KMS-11 (cell line): Measurements from ENCODE around the gene TTC21B.

Source experiments
- H2AFZ ChIP-seq: fragments of 200-600 bp; sonication (generic); 2 replicates; pipeline ENCODE4 v1.6.1; 2016; ENCODE audit warnings: antibody characterized with exemption, mixed run types, low read depth
- H3K27ac ChIP-seq: fragments of 200-600 bp; sonication (generic); 2 replicates; pipeline ENCODE4 v1.6.1; 2016; ENCODE audit warnings: mild to moderate bottlenecking, mixed run types
- H3K27me3 ChIP-seq: fragments of 200-600 bp; sonication (generic); 2 replicates; pipeline ENCODE4 v1.6.1; 2017; ENCODE audit warnings: mild to moderate bottlenecking, low read depth, mixed run types, moderate library complexity; ENCODE audit not compliant: insufficient read depth
- H3K36me3 ChIP-seq: fragments of 200-600 bp; sonication (generic); 2 replicates; pipeline ENCODE4 v1.6.1; 2017; ENCODE audit warnings: mild to moderate bottlenecking, mixed run types; ENCODE audit not compliant: insufficient read depth
- H3K4me1 ChIP-seq: fragments of 200-600 bp; sonication (generic); 2 replicates; pipeline ENCODE4 v1.6.1; 2016; ENCODE audit warnings: mild to moderate bottlenecking, low read depth, mixed run types; ENCODE audit not compliant: poor library complexity, severe bottlenecking
- H3K4me2 ChIP-seq: fragments of 200-600 bp; sonication (generic); 2 replicates; pipeline ENCODE4 v1.7.0; 2016; ENCODE audit warnings: mild to moderate bottlenecking, mixed run types
- H3K4me3 ChIP-seq: fragments of 200-600 bp; sonication (generic); IDR thresholded peaks from 2 replicates; pipeline ENCODE4 v1.6.1; 2017; ENCODE audit warnings: low read depth, low read length, mixed read lengths; ENCODE audit not compliant: insufficient read depth
- H3K79me2 ChIP-seq: fragments of 200-600 bp; sonication (generic); 2 replicates; pipeline ENCODE4 v1.6.1; 2016; ENCODE audit warnings: low read depth, mixed run types; ENCODE audit not compliant: insufficient read depth
- H3K9ac ChIP-seq: fragments of 200-600 bp; sonication (generic); 2 replicates; pipeline ENCODE4 v1.6.1; 2016; ENCODE audit warnings: mild to moderate bottlenecking, mixed run types
- H4K20me1 ChIP-seq: fragments of 200-600 bp; sonication (generic); 2 replicates; pipeline ENCODE4 v1.6.1; 2016; ENCODE audit warnings: mild to moderate bottlenecking, mixed run types; ENCODE audit not compliant: insufficient read depth
- TF ChIP-seq, protein P1 (sequence below): fragments of 200-600 bp; sonication (generic); conservative IDR thresholded peaks from 2 replicates; pipeline ENCODE4 v1.6.1; 2017; ENCODE audit warnings: low read depth, mild to moderate bottlenecking, antibody characterized with exemption, low read length, moderate library complexity, mixed read lengths

TTC21B gene

DNA sequence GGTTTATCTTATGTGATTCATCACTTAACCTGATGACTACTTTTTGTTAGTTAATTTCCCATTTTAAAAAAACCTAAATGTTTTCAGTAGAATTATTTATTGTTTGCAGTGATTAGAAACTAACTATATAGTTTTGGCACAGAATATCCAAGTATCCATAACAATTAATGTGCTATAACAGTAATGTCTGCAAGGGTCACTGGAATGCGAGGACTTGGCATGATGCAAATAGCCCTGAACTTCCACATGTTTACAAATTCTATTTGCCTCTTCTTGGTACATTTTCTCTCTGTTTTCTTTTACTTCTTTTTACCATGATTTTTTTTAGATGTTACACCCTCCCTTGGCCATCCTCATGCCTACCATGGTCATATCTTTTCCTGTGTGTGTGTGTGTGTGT is 110.2 kb downstream of the TTC21B start:
- Histone ChIP-seq H3K27me3 (no peaks in the 10 kb centered on the region), H2AFZ (no peak overlapping the region), H3K4me1 (no peaks in the 10 kb centered on the region), H3K4me3 (no peak overlapping the region), H3K79me2 (no peaks in the 10 kb centered on the region), H4K20me1 (no peaks in the 10 kb centered on the region), H3K27ac (no peak overlapping the region), H3K9ac (no peak overlapping the region), H3K4me2 (no peak overlapping the region), H3K36me3 (no peaks in the 10 kb centered on the region)
- TF ChIP-seq, protein P1, sequence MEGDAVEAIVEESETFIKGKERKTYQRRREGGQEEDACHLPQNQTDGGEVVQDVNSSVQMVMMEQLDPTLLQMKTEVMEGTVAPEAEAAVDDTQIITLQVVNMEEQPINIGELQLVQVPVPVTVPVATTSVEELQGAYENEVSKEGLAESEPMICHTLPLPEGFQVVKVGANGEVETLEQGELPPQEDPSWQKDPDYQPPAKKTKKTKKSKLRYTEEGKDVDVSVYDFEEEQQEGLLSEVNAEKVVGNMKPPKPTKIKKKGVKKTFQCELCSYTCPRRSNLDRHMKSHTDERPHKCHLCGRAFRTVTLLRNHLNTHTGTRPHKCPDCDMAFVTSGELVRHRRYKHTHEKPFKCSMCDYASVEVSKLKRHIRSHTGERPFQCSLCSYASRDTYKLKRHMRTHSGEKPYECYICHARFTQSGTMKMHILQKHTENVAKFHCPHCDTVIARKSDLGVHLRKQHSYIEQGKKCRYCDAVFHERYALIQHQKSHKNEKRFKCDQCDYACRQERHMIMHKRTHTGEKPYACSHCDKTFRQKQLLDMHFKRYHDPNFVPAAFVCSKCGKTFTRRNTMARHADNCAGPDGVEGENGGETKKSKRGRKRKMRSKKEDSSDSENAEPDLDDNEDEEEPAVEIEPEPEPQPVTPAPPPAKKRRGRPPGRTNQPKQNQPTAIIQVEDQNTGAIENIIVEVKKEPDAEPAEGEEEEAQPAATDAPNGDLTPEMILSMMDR, result no peak

DNA sequence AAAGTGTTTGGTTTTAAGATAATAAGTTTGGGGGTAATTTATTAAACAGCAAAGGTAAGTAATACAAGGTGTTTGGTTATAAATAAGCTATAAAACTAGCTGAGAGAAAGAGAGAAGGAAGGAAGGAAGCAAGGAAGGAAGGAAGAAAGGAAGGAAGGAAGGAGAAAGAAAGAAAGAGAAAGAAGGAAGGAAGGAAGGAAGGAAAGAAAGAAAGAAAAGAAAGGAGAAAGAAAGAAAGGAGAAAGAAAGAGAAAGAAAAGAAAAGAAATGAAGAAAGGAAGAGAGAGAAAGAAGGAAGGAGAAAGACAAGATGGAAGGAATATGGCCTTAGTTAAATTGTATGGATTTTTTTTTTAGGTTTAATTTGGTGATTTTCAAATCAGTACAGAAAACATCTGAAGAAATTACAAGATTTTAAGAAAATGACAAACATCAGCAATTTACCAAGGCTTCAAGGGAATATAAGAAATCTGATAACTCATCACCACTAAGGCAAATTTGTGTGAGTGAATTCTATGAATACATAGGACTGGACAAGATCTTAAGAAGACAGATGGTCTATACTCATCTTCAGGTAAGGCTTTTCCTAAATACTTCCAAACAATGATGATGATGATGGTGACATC is 113.1 kb downstream of the TTC21B start:
- Histone ChIP-seq H3K27me3 (no peaks in the 10 kb centered on the region), H2AFZ (no peak overlapping the region), H3K4me1 (no peaks in the 10 kb centered on the region), H3K4me2 (no peak overlapping the region), H3K27ac (no peak overlapping the region), H3K4me3 (no peak overlapping the region), H4K20me1 (no peaks in the 10 kb centered on the region), H3K9ac (no peak overlapping the region), H3K79me2 (no peaks in the 10 kb centered on the region), H3K36me3 (no peaks in the 10 kb centered on the region)
- TF ChIP-seq, protein P1, result no peak

DNA sequence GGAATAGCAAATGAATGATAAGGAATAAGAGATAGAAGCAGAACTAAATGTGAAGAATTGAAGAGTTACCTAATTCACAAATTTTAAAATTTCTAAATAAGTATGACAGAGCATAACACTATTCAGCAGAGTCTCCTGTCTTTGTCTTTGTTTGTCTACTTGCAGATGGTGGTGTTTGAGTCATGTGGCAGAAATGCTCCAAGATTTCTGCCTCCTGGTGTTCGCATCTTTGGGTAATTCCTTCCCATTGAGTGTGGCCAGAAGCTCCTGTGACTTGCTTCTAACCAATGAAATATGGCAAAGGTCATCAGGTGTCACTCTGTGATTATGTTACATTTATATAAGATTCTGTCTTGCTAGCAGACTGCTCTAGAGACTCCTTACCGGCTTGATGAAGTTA is 114.0 kb downstream of the TTC21B start:
- no peak overlapping the region for H3K4me2 ChIP-seq

DNA sequence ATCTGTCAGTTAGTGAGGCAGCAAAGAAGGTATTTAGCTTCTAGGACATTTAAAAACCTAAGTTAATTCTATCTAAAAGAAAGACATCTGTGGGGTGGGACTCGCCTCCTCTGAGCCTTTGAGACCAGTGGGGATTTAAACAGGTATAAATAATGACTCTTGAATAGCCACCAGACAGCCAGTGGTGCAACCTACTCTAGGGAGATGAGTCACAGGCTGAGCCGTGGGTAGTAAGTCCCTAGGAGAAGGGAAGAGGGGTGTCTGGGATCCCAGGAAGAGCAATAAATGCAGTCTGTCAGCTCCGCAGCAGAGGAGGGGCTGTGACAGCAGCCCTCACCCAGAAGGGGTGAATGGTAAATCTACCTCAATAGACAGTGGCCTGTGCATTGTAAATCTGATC is 116.5 kb downstream of the TTC21B start:
- Histone ChIP-seq H3K4me3 (no peak overlapping the region), H3K27me3 (no peaks in the 10 kb centered on the region), H3K4me2 (no peak overlapping the region), H3K4me1 (no peaks in the 10 kb centered on the region), H3K36me3 (no peaks in the 10 kb centered on the region), H4K20me1 (no peaks in the 10 kb centered on the region), H3K9ac (no peak overlapping the region), H3K79me2 (no peaks in the 10 kb centered on the region), H3K27ac (no peak overlapping the region), H2AFZ (no peak overlapping the region)
- TF ChIP-seq, protein P1, result no peak

More for the DNA sequence above, 114.0 kb downstream of the TTC21B start:
- no peaks in the 10 kb centered on the region for H3K79me2 ChIP-seq
- H2AFZ ChIP-seq, result no peak overlapping the region
- H4K20me1 ChIP-seq, result no peaks in the 10 kb centered on the region
- H3K27me3 ChIP-seq, result no peaks in the 10 kb centered on the region
- no peaks in the 10 kb centered on the region for H3K36me3 ChIP-seq
- no peak overlapping the region for H3K4me3 ChIP-seq
- TF ChIP-seq, protein P1, result no peak
- no peak overlapping the region for H3K27ac ChIP-seq
- H3K4me1 ChIP-seq, result no peaks in the 10 kb centered on the region
- H3K9ac ChIP-seq, result no peak overlapping the region
